Activated B cell treated with CpG ODN at 0.5 μM for 24 hours (primary cell): Measurements from ENCODE around the gene KCNH3. TPM values are rescaled to one million over a fixed set of nuclear protein-coding genes. Genes with fewer than 3 reads are reported as not detected.

Experiments used
- ATAC-seq: fragments of 200-7000 bp; cut with Tn5 transposase; one replicate; pipeline ENCODE4 v1.10.0; 2021; ENCODE audit warnings: low read depth, mild to moderate bottlenecking, moderate library complexity
- CTCF ChIA-PET: fragments of 350-600 bp; sonication (Branson Sonifier 250); formaldehyde crosslinking; loops from one replicate; lab custom pipeline; 2021; ENCODE audit warnings: antibody characterized with exemption; lab: Charles Lee
- POLR2A ChIA-PET: fragments of 350-600 bp; sonication (Branson Sonifier 250); formaldehyde crosslinking; loops from one replicate; lab custom pipeline; 2021; ENCODE audit warnings: antibody characterized with exemption; lab: Charles Lee
- DNase-seq: peaks from one replicate; pipeline ENCODE4 v3.0.0; 2022
- H3K27ac Mint-ChIP-seq: one replicate; pipeline ENCODE4 v1.8.0; 2020; ENCODE audit warnings: mixed read lengths
- H3K27me3 Mint-ChIP-seq: one replicate; pipeline ENCODE4 v1.8.0; 2021; ENCODE audit warnings: mixed read lengths
- H3K36me3 Mint-ChIP-seq: one replicate; pipeline ENCODE4 v1.8.0; 2021; ENCODE audit warnings: low read depth, mixed read lengths
- H3K4me1 Mint-ChIP-seq: one replicate; pipeline ENCODE4 v1.8.0; 2021; ENCODE audit warnings: mixed read lengths
- H3K4me3 Mint-ChIP-seq: one replicate; pipeline ENCODE4 v1.8.0; 2020; ENCODE audit warnings: mild to moderate bottlenecking, mixed read lengths
- H3K9me3 Mint-ChIP-seq: one replicate; pipeline ENCODE4 v1.8.0; 2020; ENCODE audit warnings: mixed read lengths
- intact Hi-C: fragments of 100-400 bp; cut with micrococcal nuclease; formaldehyde crosslinking; loops from one replicate; pipeline ENCODE4 v1.15.1; 2024
- total RNA-seq: library from RNA; stranded (reverse); gene quantifications from 2 replicates; pipeline ENCODE4 v1.2.3, GENCODE V29; 2022
- TF ChIP-seq, protein P1 (sequence below): fragments of 200-600 bp; IDR thresholded peaks from one replicate; pipeline ENCODE4 v1.8.0; 2022; ENCODE audit warnings: antibody characterized with exemption, mild to moderate bottlenecking

KCNH3 gene
- total RNA-seq, 1 donor from 2014 or later, result 0.44 TPM

DNA sequence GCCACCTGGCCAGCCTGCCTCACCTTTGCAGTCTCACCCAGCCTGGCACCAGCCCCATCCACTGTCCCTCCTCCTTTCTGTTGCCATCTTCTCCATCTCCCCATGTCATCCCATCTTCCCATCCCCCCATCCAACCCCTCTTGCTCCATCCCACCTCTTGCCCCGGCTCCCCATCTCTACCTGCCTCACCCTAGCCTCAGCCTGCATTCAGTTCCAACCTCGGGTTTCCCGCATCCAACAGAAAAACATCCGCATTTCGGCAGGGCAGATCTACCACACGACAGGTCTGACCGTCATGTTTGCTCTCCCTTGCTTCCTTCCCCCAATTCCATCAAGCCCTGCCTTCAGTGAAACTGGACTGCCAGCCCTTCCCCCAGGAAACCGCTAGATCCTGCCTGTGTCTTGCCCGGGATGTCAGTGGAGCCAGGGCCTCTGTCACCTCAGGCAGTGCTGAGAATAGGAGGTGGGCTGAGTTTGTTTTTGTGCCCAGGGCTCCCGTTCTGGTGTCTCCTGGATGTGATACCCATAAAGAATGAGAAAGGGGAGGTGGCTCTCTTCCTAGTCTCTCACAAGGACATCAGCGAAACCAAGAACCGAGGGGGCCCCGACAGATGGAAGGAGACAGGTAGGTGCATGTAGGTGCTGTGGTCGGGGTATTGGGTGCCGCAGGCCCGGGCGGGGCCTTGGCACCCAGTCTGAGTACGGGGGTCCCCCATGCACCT is 2.5 kb downstream of the KCNH3 start:
- no peak for ATAC-seq
- Mint-ChIP-seq H3K4me3 (no peak overlapping the region), H3K4me1 (peaks cover 41% of the 10 kb centered on the region), H3K36me3 (no peaks in the 10 kb centered on the region), H3K27me3 (peaks cover 34% of the 10 kb centered on the region), H3K9me3 (no peaks in the 10 kb centered on the region), H3K27ac (no peak overlapping the region)
- intact Hi-C loops, result no loop called here
- ChIA-PET POLR2A (no interaction called here), CTCF (no interaction called here)
- TF ChIP-seq, protein P1, sequence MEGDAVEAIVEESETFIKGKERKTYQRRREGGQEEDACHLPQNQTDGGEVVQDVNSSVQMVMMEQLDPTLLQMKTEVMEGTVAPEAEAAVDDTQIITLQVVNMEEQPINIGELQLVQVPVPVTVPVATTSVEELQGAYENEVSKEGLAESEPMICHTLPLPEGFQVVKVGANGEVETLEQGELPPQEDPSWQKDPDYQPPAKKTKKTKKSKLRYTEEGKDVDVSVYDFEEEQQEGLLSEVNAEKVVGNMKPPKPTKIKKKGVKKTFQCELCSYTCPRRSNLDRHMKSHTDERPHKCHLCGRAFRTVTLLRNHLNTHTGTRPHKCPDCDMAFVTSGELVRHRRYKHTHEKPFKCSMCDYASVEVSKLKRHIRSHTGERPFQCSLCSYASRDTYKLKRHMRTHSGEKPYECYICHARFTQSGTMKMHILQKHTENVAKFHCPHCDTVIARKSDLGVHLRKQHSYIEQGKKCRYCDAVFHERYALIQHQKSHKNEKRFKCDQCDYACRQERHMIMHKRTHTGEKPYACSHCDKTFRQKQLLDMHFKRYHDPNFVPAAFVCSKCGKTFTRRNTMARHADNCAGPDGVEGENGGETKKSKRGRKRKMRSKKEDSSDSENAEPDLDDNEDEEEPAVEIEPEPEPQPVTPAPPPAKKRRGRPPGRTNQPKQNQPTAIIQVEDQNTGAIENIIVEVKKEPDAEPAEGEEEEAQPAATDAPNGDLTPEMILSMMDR, result no peak
- DNase-seq, result no peak

DNA sequence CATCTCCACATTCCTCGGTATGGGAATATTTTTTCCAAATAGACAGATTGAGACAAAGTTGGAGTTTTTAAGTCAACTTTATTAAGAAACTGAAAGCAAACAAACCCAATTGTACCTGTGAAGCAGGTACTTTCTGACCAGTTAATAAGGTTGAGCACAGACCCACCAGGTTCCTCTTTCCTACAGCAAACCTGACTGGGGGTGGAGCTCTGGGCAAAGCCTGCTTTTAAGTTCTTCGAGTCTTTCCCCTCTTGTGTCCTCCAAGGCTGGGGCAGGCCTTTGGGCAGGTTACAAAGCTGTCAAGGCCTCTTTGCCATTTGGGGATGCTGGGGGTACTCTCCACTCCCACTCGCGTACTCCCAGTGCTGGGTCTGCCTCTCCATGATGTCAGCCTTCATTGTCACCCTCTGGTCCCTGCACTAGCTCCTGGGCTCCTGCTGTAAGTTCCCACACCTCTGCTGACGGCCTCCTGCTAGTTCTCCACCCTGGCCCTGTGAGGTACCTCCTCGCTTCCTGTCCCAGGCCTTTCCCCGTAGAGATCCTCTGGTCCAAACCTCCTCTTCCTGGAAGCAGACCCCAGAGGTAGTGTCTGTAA is 3.2 kb downstream of the KCNH3 start:
- TF ChIP-seq, protein P1, result no peak
- no peak overlapping the region for H3K27ac Mint-ChIP-seq
- H3K4me3 Mint-ChIP-seq, result no peak overlapping the region
- DNase-seq, result no peak
- no peaks in the 10 kb centered on the region for H3K9me3 Mint-ChIP-seq
- peaks cover 29% of the 10 kb centered on the region for H3K27me3 Mint-ChIP-seq
- H3K4me1 Mint-ChIP-seq, result peaks cover 34% of the 10 kb centered on the region
- CTCF ChIA-PET, result no interaction called here
- POLR2A ChIA-PET, result no interaction called here
- ATAC-seq, result no peak
- intact Hi-C loops, result no loop called here
- H3K36me3 Mint-ChIP-seq, result no peaks in the 10 kb centered on the region

DNA sequence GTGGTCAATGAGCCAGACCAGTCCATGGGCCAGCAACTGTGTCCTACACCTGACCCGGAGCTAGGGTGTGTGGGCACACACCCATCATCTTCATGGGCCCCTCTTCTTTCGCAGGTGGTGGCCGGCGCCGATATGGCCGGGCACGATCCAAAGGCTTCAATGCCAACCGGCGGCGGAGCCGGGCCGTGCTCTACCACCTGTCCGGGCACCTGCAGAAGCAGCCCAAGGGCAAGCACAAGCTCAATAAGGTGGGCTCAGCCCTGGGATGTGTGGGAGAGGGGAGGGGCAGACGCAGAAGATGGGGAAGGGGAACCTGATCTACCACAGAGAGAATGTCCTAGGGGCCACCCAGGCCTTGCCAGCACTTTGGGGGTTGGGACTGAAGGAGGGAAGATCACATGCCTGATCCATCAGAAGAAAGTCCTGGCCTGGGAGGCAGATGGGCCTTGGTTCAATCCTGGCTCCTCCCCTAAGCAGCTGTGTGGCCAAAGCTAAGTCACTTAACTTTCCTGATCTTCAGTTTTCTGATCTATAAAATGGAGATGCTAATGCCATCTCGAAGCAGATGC is 3.8 kb downstream of the KCNH3 start:
- TF ChIP-seq, protein P1, result no peak
- DNase-seq (no peak), ATAC-seq (no peak)
- CTCF ChIA-PET, result no interaction called here
- no peak overlapping the region for H3K27ac Mint-ChIP-seq
- intact Hi-C loops, result no loop called here
- POLR2A ChIA-PET, result no interaction called here
- H3K36me3 Mint-ChIP-seq, result no peaks in the 10 kb centered on the region
- H3K4me3 Mint-ChIP-seq, result no peak overlapping the region
- no peaks in the 10 kb centered on the region for H3K9me3 Mint-ChIP-seq
- peaks cover 28% of the 10 kb centered on the region for H3K4me1 Mint-ChIP-seq
- H3K27me3 Mint-ChIP-seq, result peaks cover 32% of the 10 kb centered on the region

DNA sequence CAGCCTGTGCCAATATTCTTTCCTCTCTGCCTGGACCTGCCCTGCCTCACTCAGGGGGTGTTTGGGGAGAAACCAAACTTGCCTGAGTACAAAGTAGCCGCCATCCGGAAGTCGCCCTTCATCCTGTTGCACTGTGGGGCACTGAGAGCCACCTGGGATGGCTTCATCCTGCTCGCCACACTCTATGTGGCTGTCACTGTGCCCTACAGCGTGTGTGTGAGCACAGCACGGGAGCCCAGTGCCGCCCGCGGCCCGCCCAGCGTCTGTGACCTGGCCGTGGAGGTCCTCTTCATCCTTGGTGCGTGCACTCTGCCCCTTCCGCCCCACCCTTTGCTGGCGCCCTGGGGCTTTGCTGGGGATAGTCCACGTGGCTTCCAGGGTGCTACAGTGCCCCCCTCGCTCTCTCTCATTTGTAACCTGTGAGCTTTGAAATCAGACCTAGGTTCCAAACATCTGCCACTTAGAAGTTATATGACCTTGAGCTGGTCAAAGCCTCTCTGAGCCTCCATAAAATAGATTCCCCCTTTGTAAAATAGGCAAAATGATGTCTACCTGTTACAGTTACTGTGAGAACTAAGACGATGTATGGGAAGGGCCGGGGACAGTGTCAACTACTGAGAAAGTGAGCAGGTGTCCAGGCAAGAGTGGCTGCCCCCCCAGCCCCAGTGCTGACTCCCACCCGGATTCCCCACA is 4.5 kb downstream of the KCNH3 start:
- H3K27me3 Mint-ChIP-seq, result peaks cover 36% of the 10 kb centered on the region
- H3K27ac Mint-ChIP-seq, result no peak overlapping the region
- no peak overlapping the region for H3K4me3 Mint-ChIP-seq

More for the DNA sequence above, 4.5 kb downstream of the KCNH3 start:
- no peak for ATAC-seq
- TF ChIP-seq, protein P1, result no peak
- Mint-ChIP-seq H3K4me1 (peaks cover 29% of the 10 kb centered on the region), H3K9me3 (no peaks in the 10 kb centered on the region), H3K36me3 (no peaks in the 10 kb centered on the region)
- ChIA-PET POLR2A (no interaction called here), CTCF (no interaction called here)
- no peak for DNase-seq
- intact Hi-C loops, result no loop called here
